Iris pigment epithelial cell (primary cell): Measurements from ENCODE around the gene SOS1.
"Not testable (repeated sequence)": the region's sequence is repeated elsewhere in the genome, so short reads cannot be mapped to it uniquely, and the experiment has no call there.

ENCODE experiments used
- DNase-seq: peaks from one replicate; pipeline ENCODE4 v3.0.0-alpha.2; 2011; ENCODE audit warnings: low read depth

The SOS1 gene

GRCh38 chr2:39138837-39139211 is 18.0 kb upstream of the SOS1 start:
- no peak for DNase-seq

DNA sequence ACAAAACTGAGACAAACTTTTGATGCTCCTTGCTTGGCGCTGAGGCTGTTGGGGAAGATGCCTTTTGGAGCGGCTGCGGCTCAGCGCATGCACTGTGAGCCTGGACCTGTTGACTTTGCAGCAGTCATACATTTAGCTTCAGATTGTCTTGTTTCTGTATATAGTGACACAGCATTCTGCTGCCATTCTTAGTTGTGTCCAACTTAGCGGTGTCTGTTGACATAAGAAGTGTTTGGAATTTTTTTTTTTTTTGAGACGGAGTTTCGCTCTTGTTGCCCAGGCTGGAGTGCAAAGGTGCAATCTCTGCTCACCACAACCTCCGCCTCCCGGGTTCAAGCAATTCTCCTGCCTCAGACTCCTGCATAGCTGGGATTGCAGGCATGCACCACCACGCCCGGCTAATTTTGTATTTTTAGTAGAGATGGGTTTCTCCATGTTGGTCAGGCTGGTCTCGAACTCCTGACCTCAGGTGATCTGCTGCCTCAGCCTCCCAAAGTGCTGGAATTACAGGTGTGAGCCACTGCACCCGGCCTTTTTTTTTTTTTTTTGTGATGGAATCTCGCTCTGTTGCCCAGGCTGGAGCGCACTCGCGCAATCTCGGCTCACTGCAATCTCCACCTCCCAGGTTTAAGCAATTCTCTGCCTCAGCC is 17.5 kb upstream of the SOS1 start:
- not testable (repeated sequence) for DNase-seq

GRCh38 chr2:39136799-39137198 is 15.9 kb upstream of the SOS1 start:
- DNase-seq = no peak

DNA sequence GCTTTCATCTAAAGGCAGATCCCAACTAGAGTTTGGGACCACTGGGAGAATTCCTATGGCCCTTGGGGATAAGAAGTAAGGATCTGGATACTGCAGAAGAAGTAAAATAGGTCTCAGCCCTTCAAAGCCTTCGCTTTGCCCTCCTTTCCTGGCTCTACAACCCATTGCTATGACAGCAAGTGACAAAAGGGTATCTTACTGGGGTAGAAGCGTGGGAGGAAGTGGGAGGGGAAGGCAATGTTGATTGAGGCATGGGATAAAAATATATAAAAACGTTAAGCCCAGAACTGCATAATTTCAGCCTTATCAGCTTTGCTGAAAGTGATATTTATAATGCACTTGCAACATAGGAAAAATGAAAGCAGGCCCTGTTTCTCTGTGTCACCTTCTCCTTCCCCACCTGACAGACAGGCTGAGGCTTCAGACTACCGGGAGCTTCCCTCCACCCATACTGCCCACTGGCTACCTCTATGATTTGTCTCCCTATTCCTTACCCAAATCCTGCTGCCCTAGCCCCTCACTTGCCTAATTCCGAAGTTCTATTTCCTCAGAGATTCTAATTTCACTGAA is 14.9 kb upstream of the SOS1 start:
- no peak for DNase-seq

- no peak for DNase-seq
These were observed 12.5 kb upstream of the SOS1 start for GRCh38 chr2:39133215-39133851.

GRCh38 chr2:39128919-39129391 is 8.1 kb upstream of the SOS1 start:
- DNase-seq = peak; percentile 64

- peak; percentile 35 for DNase-seq
These were observed 7.1 kb upstream of the SOS1 start for GRCh38 chr2:39127973-39128372.

- no peak for DNase-seq
These were observed 3.9 kb upstream of the SOS1 start for GRCh38 chr2:39124746-39125057.

- peak; percentile 97 for DNase-seq
These were observed 3.3 kb upstream of the SOS1 start for GRCh38 chr2:39124000-39124745.

- DNase-seq = no peak
These were observed 2.7 kb upstream of the SOS1 start for GRCh38 chr2:39123436-39123999.

GRCh38 chr2:39121523-39122063 is 742 bp upstream of the SOS1 start:
- no peak for DNase-seq

DNA sequence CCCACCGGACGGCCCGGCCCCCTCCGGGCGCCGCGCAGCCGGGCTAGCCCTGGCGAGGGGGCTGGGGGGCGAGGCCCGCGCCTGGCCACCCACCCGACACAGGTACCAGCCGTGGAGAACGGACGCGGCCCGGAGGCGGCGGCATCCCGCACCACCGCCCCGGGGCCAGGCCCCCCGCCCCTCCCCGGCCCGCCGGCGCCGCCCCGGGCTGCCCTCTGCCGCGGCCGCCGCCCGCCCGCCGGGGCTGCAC is 405 bp downstream of the SOS1 start:
- no peak for DNase-seq

DNA sequence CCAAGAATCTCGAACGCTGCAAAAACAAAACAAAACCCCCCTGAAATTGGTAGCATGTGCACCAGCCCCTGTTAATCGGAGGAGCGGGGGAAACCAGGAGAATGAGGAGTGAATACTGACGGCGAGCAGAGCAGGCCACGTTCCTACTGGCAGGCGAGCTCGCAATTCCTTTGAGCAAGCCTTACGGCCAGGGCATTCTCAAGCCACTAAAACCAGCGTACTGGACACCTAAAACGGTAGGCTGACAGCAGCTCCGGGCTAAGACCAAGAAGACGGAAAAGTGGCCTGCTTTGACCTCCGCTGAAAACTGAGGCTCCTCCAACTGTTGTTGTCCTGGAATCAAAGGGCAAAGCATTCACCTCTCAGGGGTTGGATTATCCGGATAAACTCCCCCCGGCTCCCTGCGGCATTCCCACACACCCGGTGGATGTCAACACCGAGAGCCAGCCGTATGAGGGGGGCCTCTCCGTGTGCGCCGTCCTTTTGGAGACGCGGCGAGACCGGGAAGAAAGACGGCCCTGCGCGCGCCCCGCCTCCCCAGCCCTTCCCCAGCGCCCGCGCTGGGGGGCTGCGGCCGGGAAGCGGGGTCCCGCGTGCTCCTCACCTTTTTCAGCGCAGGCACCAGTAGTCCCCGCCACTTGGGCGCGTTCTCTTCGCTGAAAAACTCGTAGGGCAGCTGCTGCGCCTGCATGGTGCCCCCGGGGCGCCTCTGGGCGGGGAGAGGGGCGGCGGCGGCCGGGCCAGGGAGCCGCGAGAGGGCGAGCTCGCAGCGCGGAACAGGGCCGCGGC is 925 bp downstream of the SOS1 start:
- DNase-seq = peak; percentile 68

GRCh38 chr2:39118786-39119499 is 1.9 kb downstream of the SOS1 start:
- DNase-seq = peak; percentile 47

DNA sequence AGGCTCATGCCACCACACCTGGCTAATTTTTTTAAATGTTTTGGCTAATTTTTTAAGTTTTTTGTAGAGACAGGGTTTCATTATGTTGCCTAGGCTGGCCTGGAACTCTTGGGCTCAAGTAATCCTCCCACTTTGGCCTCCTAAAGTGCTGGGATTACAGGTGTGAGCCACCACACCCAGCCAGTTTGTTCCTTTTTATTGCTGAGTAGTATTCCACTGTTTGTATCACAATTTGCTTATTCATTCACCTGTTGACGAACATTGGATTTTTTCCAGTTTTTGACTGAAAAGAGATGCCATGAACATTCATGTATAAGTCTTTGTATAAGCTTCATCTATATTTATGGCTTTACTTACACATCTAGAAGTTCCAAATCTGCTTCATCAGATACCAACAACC is 5.3 kb downstream of the SOS1 start:
- no peak for DNase-seq

DNA sequence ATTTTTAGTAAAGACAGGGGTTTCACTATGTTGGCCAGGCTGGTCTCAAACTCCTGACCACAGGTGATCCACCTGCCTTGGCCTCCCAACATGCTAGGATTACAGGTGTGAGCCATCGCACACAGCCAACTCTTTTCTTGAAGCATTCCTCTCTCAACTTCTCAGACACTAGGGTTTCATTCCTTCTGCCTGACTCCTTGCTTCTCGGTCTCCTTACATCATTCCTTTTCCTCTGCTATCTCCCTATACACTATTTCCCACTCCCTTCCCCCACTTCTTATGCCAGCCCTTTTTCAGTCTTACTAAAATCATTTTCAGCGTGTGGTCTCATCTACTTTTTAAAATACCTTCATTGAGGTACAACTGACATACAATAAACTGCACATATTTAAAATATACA is 6.1 kb downstream of the SOS1 start:
- peak; percentile 65 for DNase-seq

- DNase-seq = no peak
These were observed 11.3 kb downstream of the SOS1 start for GRCh38 chr2:39109537-39109936.

DNA sequence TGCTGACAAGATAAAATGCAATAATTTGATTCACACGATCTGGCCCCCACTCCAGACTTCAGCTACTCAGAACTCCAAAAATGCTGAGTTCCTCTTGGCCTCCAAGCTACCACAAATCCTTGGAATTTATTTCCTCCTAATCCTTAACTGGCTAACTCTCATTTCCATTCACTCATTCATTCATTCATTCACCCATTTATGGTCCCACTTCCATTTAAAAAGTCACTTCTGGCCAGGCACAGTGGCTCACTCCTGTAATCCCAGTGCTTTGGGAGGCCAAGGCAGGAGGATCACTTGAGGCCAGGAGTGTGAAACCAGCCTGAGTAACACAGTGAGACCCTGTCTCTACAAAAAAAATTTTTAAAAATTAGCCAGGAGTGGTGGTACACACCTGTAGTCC is 12.5 kb downstream of the SOS1 start:
- DNase-seq = no peak

DNA sequence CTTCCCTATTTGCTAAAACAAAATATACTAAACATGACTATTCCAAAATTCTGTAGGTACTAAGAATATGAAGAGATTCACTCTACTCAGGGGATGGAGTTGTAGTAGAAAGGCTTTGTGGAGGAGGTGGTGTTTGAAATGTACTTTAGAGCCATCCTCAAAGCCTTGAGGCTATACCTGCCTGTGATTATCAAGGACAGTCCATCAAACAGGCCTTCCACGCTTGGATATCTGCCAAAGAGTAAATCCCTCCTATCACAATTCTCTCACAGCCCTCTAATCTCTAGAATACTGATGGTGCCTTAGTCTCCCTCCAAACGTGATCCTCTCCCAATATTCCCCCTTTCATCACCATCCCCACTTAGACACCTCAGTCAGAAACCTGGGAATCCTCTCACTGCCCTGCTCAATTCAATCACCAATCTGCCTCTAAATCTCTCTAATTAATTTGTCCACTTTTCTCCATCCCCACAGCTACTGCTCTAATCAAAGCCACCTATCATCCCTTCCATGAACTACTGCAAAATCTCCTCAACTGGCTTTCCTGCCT is 13.1 kb downstream of the SOS1 start:
- DNase-seq = no peak

- peak; percentile 45 for DNase-seq
These were observed 13.7 kb downstream of the SOS1 start for GRCh38 chr2:39107156-39107555.
